ENCODE results near the gene PNLIPRP3.

GRCh38 chr10:116476461-116476860, 48.8 kb downstream of the PNLIPRP3 start:
- TF ChIP-seq POLR2A (IDR thresholded peaks at IDR 0.05; ENCODE audit: low read depth, low read length): no peak
- TF ChIP-seq POLR2AphosphoS5 (IDR thresholded peaks at IDR 0.05; ENCODE audit: low read depth, low read length): no peak
- TF ChIP-seq TAF1 (IDR thresholded peaks at IDR 0.05; ENCODE audit: low read depth, low read length): no peak
- no peak for TF ChIP-seq SPI1 (IDR thresholded peaks at IDR 0.05; ENCODE audit: low read depth, low read length)
- TF ChIP-seq POU2F2 (IDR thresholded peaks at IDR 0.05; ENCODE audit: low read depth, low read length): no peak

Data from GM12891 (cell line).